Suppressor macrophage treated with lipopolysaccharide for 1 hour (primary cell): ENCODE measurements around the gene P2RY1.
A peak's percentile ranks its signal among the peaks of the same experiment; 100 is the strongest.

Source experiments
- DNase-seq, 3 donors: peaks; one replicate each; pipeline ENCODE4 v3.0.0-alpha.2; 2020 to 2022

P2RY1 gene, protein sequence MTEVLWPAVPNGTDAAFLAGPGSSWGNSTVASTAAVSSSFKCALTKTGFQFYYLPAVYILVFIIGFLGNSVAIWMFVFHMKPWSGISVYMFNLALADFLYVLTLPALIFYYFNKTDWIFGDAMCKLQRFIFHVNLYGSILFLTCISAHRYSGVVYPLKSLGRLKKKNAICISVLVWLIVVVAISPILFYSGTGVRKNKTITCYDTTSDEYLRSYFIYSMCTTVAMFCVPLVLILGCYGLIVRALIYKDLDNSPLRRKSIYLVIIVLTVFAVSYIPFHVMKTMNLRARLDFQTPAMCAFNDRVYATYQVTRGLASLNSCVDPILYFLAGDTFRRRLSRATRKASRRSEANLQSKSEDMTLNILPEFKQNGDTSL

DNA sequence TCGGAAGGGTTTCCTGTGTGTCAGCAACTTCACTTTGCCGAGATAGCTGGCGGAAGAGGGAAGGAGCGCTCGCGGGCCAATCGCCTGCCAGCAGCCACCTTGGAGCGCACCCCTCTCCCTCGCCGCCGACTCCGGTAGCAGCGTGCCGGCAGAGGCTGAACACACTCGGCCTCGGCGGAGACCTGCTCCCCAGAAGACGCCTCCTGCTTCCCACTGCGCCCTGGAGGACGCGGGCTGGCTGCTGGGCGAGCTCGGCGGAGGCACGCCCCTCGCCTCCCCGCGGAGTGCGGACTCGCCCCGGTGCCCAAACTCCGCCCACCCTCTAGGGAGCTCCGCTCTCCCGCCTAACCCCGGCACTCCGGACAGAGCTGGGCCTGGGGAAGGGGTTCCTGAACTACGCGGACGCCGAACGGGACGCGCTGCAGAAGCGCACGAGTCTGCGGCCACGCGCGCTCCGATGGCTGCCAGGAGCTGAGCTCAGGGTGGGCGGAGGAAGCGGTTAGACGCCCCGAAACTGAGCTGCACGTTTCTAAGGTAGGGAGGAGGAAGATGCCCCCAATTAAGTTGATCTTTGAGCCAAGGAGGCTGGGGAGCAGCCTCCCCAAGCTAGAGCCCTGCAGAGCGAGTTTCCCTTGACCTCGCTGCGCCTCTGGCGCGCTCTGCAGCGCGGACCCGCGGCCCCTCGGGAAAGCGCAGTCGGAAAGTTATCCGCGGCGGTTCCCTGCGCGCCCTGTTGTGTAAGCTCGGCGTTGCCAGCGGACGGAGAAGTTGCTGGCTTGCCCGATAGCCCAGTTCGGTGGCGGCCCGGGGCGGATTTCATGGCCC, at the start of gene P2RY1:
P2RY1 (plus strand) TSS at position 356 of the 825 bp plus-strand sequence. CDS start 652 bp downstream, outside the sequence.
- DNase-seq = peak; percentile 90 to 93 (median 93)

DNA sequence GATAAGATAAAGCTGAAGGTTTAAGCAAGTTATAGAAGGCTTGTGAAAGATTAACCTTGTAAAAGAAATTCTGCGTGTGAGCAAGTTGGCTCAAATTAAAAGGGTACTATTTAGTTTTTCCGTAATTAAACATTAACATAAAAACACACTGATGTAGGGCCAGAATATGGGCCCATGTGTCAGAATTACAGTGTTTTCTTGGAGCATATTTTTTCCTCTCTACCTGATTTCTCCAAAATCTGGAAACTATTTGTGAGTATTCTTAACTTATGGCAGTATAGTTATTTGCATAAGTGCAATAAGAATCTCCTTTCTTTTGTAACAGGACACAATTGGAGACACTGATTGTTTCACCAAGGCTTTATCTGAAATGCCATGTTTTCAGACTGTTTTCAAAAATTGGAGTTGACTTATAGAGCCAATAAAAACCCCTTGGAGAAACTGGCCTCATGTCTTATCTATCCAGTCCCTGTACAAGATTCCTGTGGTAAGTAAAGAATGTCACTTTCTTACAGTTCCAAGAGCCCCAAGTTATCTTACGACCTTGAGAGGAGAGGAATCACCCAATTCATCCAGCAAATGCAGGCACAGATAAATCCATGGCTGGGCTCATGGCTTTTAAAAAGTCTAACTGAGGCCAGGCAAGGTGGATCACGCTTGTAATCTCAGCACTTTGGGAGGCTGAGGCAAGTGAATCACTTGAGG, 47.8 kb upstream of the P2RY1 start:
- no peak for DNase-seq

DNA sequence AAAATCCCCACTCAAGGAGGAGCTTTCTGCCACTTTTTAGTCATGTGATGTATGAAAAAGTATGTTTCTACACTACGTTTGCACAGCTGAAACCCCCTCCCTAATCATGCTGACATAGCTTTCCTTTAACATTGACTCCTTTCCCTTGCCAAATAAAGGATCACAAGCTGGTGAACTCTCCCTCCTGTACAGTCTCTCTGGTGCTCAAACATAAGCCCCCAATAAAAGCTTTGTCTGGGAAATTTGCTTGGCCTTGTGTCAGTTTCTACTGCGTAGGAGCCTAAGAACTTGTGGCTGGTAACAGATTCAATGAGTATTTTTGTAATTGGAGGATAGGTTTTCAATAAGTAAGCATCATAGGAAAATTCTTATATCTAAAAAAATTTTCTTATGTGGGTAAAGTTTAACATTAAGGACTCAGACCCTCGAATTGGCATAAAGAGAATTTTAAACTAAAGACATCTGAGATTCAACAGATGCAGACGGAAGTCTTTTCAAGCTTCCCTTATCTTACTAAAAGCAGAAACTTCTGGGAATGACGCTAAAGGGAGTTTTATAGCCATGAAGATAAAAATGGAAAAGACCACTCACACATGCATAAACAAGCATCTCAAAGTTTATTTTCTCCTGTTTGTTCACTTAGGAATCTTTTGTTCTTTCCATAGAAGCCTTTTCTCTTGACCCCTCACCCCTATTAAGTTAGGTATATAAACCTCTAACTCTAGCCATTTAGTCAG, 44.1 kb upstream of the P2RY1 start:
- DNase-seq = no peak

DNA sequence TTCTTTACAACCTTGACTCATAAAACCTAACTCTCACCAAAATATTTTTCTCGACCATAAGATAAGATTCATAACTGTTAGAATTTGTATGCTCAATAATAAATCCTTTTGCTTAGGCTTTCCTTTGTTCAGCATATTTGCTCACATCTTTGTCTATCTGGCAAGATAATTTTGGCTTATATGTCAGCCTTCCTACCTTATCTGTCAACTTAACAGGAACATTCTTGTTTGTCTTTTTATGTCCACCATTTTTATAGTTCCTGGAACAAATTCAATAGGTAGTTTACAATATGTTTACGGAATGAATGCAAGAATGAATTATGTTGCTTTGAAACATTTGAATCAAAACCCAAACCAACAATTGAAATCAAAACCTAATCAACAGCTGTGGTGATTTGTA, 41.0 kb upstream of the P2RY1 start:
- DNase-seq = no peak

DNA sequence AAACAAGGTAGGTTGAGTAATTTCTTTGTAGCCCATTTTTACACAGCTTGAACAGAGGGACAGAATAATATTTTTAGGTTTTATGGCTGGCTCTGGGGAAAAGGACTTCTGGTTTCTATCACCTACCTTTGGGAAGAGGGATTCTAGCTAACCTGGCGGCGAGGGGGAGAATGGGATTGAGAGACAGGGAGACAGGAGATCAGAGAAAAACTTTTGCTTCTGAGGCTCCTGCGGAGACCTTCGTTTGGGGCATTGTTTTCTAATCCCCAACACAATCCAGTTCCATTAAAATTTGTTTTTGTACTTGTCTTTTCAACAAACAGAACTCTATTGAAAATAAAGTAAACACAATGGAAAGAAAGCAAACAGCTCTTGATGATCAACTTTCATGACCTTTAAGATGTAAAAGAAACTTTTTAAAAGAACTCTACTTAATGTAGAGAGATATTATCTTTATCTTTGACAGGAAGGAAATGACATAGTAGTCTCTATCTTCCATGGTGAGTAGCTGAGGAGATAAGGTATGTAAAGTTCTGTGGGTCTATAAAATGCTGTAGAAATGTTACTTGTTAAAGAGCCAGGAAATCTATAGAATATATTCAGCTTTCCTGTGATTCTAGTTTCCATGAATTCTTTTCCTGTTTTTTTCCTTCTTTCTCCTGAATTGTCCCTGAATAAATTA, 37.0 kb upstream of the P2RY1 start:
- no peak for DNase-seq

DNA sequence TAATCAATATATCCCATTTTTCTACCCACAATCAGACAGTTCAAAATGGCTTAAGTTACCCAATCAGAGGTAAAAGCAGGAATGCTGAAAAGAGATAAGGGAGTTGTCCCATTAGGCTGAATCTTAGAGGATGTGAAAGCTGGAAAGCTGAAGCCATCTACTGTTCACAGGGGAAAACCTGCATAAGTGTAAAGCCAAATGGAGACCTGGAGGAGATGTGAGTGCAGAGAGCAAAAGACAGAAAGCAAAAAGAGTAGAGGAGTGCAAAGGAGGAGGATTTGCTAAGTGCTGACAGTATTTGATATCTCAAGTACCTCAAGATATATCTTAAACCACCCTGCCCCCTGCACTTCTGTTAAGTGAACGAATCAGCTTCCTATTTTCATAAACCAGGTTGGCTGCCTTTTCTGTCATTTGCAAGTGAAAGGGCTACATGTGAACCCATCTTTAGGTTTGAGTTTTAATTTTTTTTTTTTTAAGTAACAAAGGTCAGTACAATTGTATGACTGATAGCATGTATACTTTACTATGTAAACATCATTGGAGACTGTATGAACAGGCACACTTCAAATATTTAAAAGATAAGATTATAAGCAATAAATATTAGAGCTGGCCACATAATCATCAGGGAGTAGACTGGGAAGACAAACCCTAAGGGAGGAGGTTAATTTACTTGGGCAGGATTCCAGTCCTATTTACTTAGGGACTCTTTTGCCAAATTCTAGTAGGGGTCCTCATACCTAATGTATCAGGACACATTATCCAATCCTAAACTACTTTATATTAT, 22.8 kb upstream of the P2RY1 start:
- DNase-seq = no peak

DNA sequence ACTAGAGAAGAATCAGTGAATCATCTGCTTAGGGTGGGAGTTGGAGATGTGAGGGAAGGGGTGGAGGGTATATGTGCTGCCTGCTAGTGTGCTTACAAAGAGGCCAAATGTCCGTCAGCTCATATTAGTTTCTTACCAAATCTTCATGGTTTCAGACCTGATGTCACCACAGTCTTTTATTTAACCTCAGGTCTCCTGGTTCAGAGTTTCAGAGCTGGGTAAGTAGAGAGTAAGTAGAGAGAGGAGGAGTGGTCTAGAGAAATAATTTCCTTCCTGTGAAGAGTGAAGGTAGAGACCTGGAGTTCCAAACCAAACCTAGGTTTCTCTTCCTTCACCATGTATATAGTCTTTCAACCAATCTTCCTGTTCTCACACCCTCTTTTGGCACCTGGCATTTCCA, 17.5 kb upstream of the P2RY1 start:
- no peak for DNase-seq

DNA sequence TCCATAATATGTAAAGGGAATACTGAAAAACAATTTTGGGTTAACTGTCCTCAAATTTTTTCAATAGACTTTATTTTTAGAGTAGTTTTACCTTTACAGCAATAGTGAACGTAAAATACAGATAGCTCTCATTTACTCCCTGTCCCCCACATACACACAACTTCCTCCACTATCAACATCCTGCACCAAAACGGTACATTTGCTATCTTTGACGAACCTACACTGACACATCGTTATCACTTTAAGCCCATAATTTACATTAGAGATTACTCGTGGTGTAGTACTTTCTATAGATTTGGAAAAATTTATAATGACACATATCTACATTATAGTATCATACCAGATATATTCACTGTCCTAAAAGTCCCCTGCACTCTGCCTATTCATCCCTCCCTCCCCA, 16.9 kb upstream of the P2RY1 start:
- no peak for DNase-seq

DNA sequence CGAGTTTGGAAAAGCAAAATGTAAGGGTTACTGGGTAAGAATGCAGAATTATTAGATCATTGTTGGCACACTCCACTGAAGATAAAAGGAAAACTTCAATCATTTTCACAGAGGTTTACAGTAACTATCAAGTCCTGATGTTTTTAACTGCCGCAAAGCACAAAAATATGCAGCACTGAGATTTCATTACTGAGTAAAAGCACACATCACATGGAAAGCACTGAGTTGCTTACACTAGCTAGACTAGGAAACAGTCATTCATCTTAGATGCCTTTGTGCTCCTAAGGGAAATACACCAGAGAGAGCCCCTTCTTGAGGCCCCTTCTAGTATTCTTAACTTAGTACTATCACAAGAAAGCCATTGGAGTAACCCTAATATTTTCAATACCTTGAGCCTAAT, 11.8 kb upstream of the P2RY1 start:
- DNase-seq = no peak

DNA sequence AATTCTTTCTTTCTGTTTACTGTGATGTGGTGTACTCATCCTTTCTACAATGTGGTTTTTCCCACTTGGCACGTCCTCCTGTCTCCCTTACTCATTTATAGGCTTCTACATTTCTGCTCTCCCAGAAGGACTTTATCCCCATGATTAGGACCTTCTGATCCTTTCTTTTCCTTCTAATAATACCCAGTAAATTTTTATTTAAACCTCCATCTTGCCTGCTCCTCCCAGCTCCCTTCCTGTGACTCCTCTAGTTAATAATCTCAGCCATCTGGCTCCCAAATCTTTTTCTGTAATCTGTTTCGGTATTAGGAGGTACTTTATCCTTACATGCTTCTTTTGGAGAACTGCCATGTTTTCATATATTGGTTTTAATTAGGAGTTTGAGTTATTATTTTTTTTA, 11.2 kb upstream of the P2RY1 start:
- DNase-seq = no peak

DNA sequence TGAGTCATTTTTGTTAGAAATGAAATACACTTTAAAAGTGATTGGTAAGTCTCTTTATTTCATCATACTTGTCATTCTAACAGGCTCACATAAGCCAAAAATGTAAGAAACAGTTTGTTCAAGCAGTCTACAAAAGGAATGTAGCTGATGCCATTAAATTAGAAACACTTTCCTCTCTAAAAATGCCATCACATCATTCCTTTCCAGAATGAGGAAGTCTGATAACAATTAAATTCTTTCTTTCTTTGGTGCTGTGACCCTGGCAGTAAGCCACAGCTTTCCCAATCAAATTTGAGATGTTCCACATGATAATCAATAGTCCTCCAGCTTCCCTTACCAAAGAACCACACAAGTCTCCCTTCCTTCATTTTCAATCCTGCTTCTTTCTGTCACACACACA, 9.4 kb upstream of the P2RY1 start:
- no peak for DNase-seq

DNA sequence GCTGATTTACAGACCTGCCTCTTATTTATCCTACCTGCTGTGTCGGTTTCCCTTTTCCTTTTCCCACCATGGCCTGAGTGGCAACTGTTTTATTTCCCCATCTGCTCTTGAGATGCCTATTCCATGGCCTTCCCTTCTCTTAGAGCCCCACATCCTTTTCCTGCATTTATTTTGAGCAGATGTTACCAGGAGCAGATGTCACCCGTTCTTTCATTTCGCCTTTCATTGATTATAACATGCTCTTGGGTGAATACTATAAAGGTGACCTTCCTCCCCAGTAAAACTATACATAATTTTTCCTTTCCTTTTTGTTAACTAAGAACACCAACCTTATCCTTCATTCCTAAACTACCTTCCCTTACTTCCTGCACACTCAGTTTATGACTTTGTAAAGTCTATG, 8.5 kb upstream of the P2RY1 start:
- DNase-seq = no peak

DNA sequence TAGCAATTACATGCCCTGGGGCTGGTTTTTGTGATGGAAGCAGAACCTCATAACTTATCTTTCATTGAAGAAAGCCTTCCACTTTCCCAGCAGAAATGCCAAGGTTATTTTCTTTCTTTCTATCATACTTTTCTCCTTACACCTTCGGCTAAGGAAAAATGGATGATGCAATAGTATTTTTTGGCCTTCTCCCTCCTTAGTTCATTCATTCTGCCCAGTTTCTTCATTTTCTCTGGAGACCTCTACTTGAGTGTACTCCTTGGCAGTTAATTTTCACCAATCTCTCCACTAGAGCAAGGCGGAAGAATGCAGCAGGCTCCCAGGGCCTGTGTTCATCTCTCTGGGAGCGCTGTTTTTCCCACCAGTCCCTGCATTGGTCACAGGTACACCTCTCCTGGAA, 7.6 kb upstream of the P2RY1 start:
- no peak for DNase-seq

DNA sequence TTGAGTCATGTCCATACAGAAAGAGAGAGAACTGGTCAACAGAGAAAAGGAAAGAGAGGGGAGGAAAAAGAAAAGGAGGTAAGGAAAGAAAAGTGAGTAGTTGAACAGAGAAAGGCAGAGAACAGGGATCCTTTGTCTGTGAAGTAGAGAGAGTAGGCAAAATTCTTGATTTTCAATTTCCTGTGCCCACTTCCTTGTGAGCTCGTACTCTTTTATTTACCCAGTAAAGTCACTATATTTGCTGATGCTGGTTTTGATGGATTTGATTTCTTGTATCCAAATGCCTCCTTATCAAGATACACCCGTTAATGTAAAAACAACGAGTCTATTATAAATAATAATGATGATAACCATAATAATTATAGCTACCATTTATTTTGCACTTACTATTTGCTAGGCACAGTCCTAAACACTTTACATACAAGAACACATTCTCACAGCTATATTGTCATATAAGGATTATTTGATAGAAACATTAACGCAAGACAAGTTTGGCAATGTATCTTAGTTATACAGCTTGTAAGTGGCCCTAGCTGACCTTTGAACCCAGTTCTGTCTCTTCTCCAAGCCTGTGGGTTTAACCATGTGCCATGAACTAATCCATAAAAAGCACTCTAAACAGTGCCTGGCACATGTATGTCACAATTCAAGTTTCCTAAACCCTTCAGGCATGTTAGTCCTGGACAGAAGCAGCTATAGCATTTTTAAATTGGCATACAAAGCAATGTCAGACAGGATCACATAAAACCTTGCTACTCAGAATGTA, 6.7 kb upstream of the P2RY1 start:
- no peak for DNase-seq

DNA sequence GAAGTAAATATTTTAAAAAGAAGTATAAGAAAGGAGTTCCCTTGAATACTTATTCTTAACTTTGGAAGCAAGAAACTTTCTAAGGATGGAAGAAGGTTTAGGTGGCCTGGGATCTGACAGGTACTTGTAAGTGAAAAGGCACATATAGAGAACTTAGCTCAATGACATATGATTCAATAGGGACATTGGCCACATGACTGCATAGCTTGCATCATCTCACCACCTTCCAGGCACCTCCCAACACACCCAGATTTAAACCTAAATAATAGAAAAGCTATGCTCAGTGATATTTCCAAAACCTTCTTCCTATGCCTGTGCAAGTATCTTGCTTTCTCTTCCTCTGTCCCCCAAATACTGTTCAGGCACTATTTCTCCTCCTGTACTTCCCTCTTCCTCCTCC, 4.7 kb upstream of the P2RY1 start:
- DNase-seq = peak in 1 of 3 donors; percentile 7

DNA sequence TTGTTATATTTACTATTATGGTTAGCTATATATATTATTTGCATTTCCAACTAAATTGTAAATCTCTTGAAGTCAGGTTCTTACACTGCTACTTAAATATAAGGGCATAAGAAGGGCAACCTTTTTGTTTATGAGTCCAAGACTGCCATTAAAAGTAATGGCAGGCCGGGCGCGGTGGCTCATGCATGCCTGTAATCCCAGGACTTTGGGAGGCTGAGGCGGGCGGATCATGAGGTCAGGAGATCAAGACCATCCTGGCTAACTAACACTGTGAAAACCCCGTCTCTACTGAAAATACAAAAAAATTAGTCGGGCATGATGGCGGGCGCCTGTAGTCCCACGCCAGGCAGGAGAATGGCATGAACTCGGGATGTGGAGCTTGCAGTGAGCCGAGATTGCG, 2.9 kb upstream of the P2RY1 start:
- no peak for DNase-seq

DNA sequence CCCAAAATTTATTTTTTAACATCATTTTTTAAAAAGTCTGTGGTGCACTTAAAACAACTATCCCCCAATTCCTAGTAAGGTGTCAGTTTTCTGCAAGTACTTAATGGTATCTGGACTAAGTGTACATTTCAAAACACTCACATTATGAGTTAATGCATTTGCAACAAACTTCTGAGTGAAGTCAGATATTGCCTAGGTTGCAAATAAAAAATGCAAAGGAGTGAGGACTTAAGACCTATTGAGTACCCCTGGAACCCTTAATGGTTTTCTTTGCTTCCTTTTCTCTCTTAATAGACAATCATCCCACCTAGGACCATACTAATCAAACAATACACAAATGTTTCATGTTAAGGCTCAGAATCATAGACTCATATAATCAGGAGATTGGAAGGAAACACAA, 1.8 kb upstream of the P2RY1 start:
- no peak for DNase-seq

DNA sequence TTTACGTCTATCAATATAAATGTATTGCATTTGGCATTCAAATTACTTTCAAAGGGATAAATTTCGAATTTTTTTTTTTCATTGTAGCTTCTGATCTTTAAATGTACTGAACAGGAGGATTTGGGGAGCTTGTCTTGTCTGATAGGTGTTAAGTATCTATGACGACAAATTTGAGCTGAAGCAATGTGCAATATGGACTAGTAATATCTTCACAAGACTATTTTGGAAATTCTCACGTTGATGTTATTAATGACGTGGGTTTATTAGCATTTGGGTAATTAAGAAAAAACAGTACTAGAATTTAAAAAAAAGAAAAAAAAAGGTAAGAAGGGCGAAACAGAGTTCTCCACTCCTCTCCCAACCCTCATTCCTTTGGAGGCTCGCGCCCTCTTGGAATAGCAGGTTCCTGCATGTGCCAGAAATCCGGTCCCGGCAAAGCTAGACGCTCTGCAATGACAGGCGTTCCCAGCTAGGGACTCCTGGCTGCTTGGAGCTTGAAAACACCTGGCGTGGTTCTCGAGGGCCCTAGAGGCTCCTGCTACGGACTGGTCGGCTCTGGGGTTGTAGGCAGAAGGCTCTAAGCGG, 648 bp upstream of the P2RY1 start:
- DNase-seq = no peak

DNA sequence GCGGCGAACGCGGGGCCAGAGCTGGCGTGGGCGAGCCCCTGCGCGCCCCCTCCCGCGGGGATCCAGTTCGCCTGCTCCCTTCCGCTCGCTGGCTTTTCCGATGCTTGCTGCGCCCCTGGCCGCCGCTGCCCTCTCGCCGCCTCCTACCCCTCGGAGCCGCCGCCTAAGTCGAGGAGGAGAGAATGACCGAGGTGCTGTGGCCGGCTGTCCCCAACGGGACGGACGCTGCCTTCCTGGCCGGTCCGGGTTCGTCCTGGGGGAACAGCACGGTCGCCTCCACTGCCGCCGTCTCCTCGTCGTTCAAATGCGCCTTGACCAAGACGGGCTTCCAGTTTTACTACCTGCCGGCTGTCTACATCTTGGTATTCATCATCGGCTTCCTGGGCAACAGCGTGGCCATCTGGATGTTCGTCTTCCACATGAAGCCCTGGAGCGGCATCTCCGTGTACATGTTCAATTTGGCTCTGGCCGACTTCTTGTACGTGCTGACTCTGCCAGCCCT, 721 bp downstream of the P2RY1 start:
- no peak for DNase-seq

DNA sequence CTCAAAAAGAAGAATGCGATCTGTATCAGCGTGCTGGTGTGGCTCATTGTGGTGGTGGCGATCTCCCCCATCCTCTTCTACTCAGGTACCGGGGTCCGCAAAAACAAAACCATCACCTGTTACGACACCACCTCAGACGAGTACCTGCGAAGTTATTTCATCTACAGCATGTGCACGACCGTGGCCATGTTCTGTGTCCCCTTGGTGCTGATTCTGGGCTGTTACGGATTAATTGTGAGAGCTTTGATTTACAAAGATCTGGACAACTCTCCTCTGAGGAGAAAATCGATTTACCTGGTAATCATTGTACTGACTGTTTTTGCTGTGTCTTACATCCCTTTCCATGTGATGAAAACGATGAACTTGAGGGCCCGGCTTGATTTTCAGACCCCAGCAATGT, 1.3 kb downstream of the P2RY1 start:
- no peak for DNase-seq
